ENCODE results near the gene IREB2. TPM values are rescaled to one million over a fixed set of nuclear protein-coding genes. Genes with fewer than 3 reads are reported as not detected.

Gene IREB2
- total and polyA plus RNA-seq, 4 donors: 9.8 to 71.5 (median 38.4) TPM

GRCh38 chr15:78479650-78480049 lies 41.6 kb downstream of the IREB2 start:
- ATAC-seq (ENCODE audit: insufficient read depth, low FRiP score): no peak
- no peak for DNase-seq
- Histone ChIP-seq H3K9ac (ENCODE audit: insufficient read depth in 1 of 2, low read length in 2 of 2) (no peak overlapping the region), H3K4me3 (no peak overlapping the region), H3K36me3 (ENCODE audit: control insufficient read depth in 4 of 4, insufficient read depth in 4 of 4, low read length in 4 of 4) (peaks cover 16 to 48% (median 24%) of the 10 kb centered on the region in 4 donors), H3K27ac (ENCODE audit: low read depth in 1 of 2, low read length in 1 of 2) (no peak overlapping the region), H3K4me1 (ENCODE audit: control insufficient read depth in 5 of 5, insufficient read depth in 5 of 5, low read length in 5 of 5) (no peaks in the 10 kb centered on the region), H3K27me3 (ENCODE audit: control insufficient read depth in 3 of 3, insufficient read depth in 3 of 3, low read length in 2 of 3) (no peaks in the 10 kb centered on the region), H3K9me3 (ENCODE audit: control insufficient read depth in 4 of 4, insufficient read depth in 3 of 4, low read length in 3 of 4) (no peaks in the 10 kb centered on the region)
- WGBS, 2 donors: 94 to 97% methylated on average over 3 of the region's 3 CpGs
- TF ChIP-seq CTCF (IDR thresholded peaks at IDR 0.05; ENCODE audit: control extremely low read depth, extremely low read depth): no peak

- no peak overlapping the region for H3K9ac ChIP-seq (ENCODE audit: insufficient read depth in 1 of 2, low read length in 2 of 2)
- no peaks in the 10 kb centered on the region for H3K4me1 ChIP-seq (ENCODE audit: control insufficient read depth in 5 of 5, insufficient read depth in 5 of 5, low read length in 5 of 5)
- WGBS, 2 donors: 89 to 92% methylated on average over 7 of the region's 7 CpGs
- H3K27ac ChIP-seq (ENCODE audit: low read depth in 1 of 2, low read length in 1 of 2): no peak overlapping the region
- DNase-seq (no peak), ATAC-seq (ENCODE audit: insufficient read depth, low FRiP score) (no peak)
- H3K36me3 ChIP-seq (ENCODE audit: control insufficient read depth in 4 of 4, insufficient read depth in 4 of 4, low read length in 4 of 4): peaks cover 18 to 53% (median 34%) of the 10 kb centered on the region in 4 donors
- H3K4me3 ChIP-seq: no peak overlapping the region
- no peaks in the 10 kb centered on the region for H3K27me3 ChIP-seq (ENCODE audit: control insufficient read depth in 3 of 3, insufficient read depth in 3 of 3, low read length in 2 of 3)
- no peaks in the 10 kb centered on the region for H3K9me3 ChIP-seq (ENCODE audit: control insufficient read depth in 4 of 4, insufficient read depth in 3 of 4, low read length in 3 of 4)
- no peak for TF ChIP-seq CTCF (IDR thresholded peaks at IDR 0.05; ENCODE audit: control extremely low read depth, extremely low read depth)
Measured at GRCh38 chr15:78481917-78482316, 43.9 kb downstream of the IREB2 start.

GRCh38 chr15:78492872-78493271 lies 54.9 kb downstream of the IREB2 start:
- H3K4me3 ChIP-seq: no peak overlapping the region
- H3K27me3 ChIP-seq (ENCODE audit: control insufficient read depth in 3 of 3, insufficient read depth in 3 of 3, low read length in 2 of 3): no peaks in the 10 kb centered on the region
- peak in 2 of 3 donors; percentile 40 to 41 for DNase-seq
- WGBS, 2 donors: 74 to 79% methylated on average over 1 of the region's 1 CpG
- TF ChIP-seq CTCF (IDR thresholded peaks at IDR 0.05; ENCODE audit: control extremely low read depth, extremely low read depth): no peak
- H3K4me1 ChIP-seq (ENCODE audit: control insufficient read depth in 5 of 5, insufficient read depth in 5 of 5, low read length in 5 of 5): peaks cover 0 to 7% (median 0%) of the 10 kb centered on the region in 5 donors
- H3K9ac ChIP-seq (ENCODE audit: insufficient read depth in 1 of 2, low read length in 2 of 2): no peak overlapping the region
- no peak for ATAC-seq (ENCODE audit: insufficient read depth, low FRiP score)
- H3K36me3 ChIP-seq (ENCODE audit: control insufficient read depth in 4 of 4, insufficient read depth in 4 of 4, low read length in 4 of 4): peaks cover 13 to 45% (median 19%) of the 10 kb centered on the region in 4 donors
- no peaks in the 10 kb centered on the region for H3K9me3 ChIP-seq (ENCODE audit: control insufficient read depth in 4 of 4, insufficient read depth in 3 of 4, low read length in 3 of 4)
- no peak overlapping the region for H3K27ac ChIP-seq (ENCODE audit: low read depth in 1 of 2, low read length in 1 of 2)

GRCh38 chr15:78501857-78502256 lies 63.8 kb downstream of the IREB2 start:
- 87 to 99% methylated on average over 4 of the region's 4 CpGs for WGBS, 2 donors
- H3K36me3 ChIP-seq (ENCODE audit: control insufficient read depth in 4 of 4, insufficient read depth in 4 of 4, low read length in 4 of 4): peaks cover 3 to 20% (median 7%) of the 10 kb centered on the region in 4 donors
- ATAC-seq (ENCODE audit: insufficient read depth, low FRiP score): no peak

More at GRCh38 chr15:78501857-78502256, 63.8 kb downstream of the IREB2 start:
- Histone ChIP-seq H3K4me1 (ENCODE audit: control insufficient read depth in 5 of 5, insufficient read depth in 5 of 5, low read length in 5 of 5) (no peaks in the 10 kb centered on the region), H3K27ac (ENCODE audit: low read depth in 1 of 2, low read length in 1 of 2) (no peak overlapping the region), H3K4me3 (no peak overlapping the region), H3K27me3 (ENCODE audit: control insufficient read depth in 3 of 3, insufficient read depth in 3 of 3, low read length in 2 of 3) (no peaks in the 10 kb centered on the region), H3K9ac (ENCODE audit: insufficient read depth in 1 of 2, low read length in 2 of 2) (no peak overlapping the region), H3K9me3 (ENCODE audit: control insufficient read depth in 4 of 4, insufficient read depth in 3 of 4, low read length in 3 of 4) (no peaks in the 10 kb centered on the region)
- DNase-seq: no peak
- TF ChIP-seq CTCF (IDR thresholded peaks at IDR 0.05; ENCODE audit: control extremely low read depth, extremely low read depth): no peak
